ENCODE data around the gene KIF19.

DNA sequence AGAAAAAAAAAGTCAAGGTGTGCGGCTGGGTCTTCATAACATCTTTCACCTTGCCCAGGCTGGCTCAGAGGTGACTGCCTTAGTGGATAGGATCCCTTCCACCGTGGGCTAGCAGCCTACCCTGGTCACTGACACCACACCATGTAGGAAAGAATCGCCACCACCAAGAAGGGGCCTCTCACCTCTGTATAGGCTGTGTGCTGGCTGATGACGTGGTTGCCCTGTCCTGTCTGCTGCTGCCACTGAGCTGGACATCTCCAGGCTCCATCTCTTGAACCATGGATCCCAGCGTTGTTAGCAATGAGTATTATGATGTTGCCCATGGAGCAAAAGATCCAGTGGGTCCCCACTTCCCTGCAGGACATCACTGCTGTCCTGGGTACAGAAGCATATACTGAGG lies 41.2 kb downstream of the KIF19 start, which contains the start of gene GPR142:
- TF ChIP-seq, protein P1, sequence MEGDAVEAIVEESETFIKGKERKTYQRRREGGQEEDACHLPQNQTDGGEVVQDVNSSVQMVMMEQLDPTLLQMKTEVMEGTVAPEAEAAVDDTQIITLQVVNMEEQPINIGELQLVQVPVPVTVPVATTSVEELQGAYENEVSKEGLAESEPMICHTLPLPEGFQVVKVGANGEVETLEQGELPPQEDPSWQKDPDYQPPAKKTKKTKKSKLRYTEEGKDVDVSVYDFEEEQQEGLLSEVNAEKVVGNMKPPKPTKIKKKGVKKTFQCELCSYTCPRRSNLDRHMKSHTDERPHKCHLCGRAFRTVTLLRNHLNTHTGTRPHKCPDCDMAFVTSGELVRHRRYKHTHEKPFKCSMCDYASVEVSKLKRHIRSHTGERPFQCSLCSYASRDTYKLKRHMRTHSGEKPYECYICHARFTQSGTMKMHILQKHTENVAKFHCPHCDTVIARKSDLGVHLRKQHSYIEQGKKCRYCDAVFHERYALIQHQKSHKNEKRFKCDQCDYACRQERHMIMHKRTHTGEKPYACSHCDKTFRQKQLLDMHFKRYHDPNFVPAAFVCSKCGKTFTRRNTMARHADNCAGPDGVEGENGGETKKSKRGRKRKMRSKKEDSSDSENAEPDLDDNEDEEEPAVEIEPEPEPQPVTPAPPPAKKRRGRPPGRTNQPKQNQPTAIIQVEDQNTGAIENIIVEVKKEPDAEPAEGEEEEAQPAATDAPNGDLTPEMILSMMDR (IDR thresholded peaks at IDR 0.05) = no peak
- no peak for TF ChIP-seq POLR2AphosphoS5 (IDR thresholded peaks at IDR 0.05)
- no peak for TF ChIP-seq EP300 (IDR thresholded peaks at IDR 0.05; ENCODE audit: low read depth)
